Cardiac fibroblast (primary cell): ENCODE measurements around the gene LAMA2.

ENCODE experiments used
- DNase-seq, 2 donors: peaks; one replicate each; pipeline versions ENCODE4 v3.0.0 to v3.0.0-alpha.2; 2010; ENCODE audit warnings: low read depth in 2 of 2
- H3K4me3 ChIP-seq, 2 donors: replicated peaks in 1 of 2; 1 replicate in 1 of 2; 2 replicates in 1 of 2; pipeline ENCODE4 v1.5.1; 2011; ENCODE audit warnings: low read depth in 2 of 2, low read length in 2 of 2, mild to moderate bottlenecking in 2 of 2, moderate library complexity in 1 of 2
- CTCF ChIP-seq: IDR thresholded peaks from one replicate; pipeline ENCODE4 v1.5.1; 2011; ENCODE audit warnings: low read depth, mild to moderate bottlenecking, low read length, inconsistent platforms

Gene LAMA2

GRCh38 chr6:129469070-129469662 is 586.2 kb downstream of the LAMA2 start:
- peak; percentile 20 for TF ChIP-seq CTCF
- DNase-seq = peak in 1 of 2 donors; percentile 40
- H3K4me3 ChIP-seq = no peak overlapping the region

DNA sequence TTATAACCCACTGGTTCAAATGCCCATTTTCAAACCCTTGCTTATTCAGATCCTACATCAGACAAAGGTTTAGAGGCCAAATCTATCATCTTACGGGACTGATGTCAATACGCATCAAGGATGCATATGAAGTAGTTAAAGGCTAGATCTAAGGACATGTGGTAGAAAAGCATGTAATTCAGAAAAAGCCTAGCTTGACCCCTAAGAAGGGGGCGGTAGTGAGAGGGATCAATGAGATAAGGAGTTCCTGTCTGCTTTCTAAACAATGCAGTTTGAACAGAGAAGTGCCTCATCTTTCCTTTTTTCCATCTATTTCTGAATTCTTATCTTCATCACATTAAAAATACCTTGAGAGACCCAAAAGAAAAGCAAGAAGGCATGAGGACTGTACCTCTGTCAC is 589.3 kb downstream of the LAMA2 start:
- no peak for TF ChIP-seq CTCF
- DNase-seq = no peak
- no peak overlapping the region for H3K4me3 ChIP-seq

GRCh38 chr6:129473546-129473945 is 590.6 kb downstream of the LAMA2 start:
- no peak for TF ChIP-seq CTCF
- H3K4me3 ChIP-seq = no peak overlapping the region
- DNase-seq = no peak

DNA sequence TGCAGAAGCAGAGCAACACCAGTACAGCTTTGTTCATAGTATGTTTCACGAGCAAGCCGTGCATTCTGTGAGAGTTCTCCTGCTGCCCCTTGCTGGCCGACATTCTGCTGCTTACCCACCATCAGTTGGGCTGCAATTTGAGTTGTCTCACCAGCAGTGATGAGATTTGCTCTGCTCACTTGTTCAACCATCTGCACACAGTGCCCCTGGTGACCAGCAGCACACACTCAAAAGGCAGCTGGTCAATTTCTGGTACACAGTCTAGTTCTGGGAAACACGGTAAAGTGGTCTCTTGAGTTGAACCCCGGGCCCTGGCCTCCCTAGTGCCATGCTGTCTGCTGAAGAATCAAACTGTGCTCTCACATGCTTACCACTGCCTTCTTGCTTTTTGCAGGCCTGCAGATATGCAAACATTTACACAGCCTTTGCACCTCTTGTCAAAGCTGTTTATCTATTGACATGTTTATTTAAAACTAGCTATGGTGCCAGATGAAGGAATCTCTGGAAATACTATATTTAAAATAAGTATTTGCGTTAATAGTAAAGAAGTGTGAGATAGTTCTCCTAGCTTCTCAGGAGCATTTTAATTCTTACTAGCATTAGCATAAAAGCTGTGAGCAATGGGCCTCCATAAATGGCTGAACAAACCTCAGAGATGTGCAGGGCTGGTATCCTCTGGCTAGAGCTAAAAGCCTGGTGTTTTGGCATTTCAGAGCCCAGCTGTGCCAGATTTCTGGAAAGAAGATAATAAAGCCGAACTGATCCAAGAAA is 592.7 kb downstream of the LAMA2 start:
- no peak for TF ChIP-seq CTCF
- H3K4me3 ChIP-seq = no peak overlapping the region
- no peak for DNase-seq

DNA sequence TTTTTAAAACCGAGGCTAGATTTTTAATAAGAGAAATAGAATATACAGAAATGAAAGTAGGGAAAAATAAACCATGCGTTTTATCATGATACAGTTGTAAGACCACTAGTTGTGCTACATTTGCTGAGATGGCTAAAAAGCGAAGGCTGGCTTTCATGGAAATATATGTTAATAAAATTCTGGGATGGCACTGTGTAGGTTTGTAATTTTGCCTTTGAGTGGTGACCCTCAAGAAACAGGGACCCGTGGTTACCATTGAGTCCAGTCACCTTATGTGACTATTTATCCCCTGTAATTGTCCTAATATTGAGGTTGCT is 593.3 kb downstream of the LAMA2 start:
- TF ChIP-seq CTCF = no peak
- DNase-seq = no peak
- no peak overlapping the region for H3K4me3 ChIP-seq

GRCh38 chr6:129476810-129477209 is 593.9 kb downstream of the LAMA2 start:
- H3K4me3 ChIP-seq = no peak overlapping the region
- no peak for TF ChIP-seq CTCF
- no peak for DNase-seq

GRCh38 chr6:129478379-129478778 is 595.4 kb downstream of the LAMA2 start:
- no peak for TF ChIP-seq CTCF
- no peak overlapping the region for H3K4me3 ChIP-seq
- no peak for DNase-seq
